H1 (cell line): Measurements from ENCODE around the gene PMS2.

Experiments
- BRCA1 ChIP-seq: IDR thresholded peaks from 2 replicates; pipeline ENCODE4 v1.6.1; 2012; ENCODE audit warnings: low read depth, low read length, improper control_type of control experiment
- CEBPB ChIP-seq: IDR thresholded peaks from 2 replicates; pipeline ENCODE4 v1.6.1; 2012; ENCODE audit warnings: low read depth, low read length
- CHD2 ChIP-seq: IDR thresholded peaks from 2 replicates; pipeline ENCODE4 v1.6.1; 2012; ENCODE audit warnings: low read length, improper control_type of control experiment
- CHD7 ChIP-seq: fragments of 300-600 bp; sonication (generic); IDR thresholded peaks from 2 replicates; pipeline ENCODE4 v1.7.1; 2012; ENCODE audit warnings: low read length, moderate library complexity, mild to moderate bottlenecking, inconsistent platforms; ENCODE audit not compliant: insufficient replicate concordance
- CTCF ChIP-seq, 3 experiments: IDR thresholded peaks; 1 replicate in 2 of 3; 2 replicates in 1 of 3; pipeline versions ENCODE4 v1.5.1 to v1.6.1; 2011; ENCODE audit warnings: low read length in 3 of 3, mild to moderate bottlenecking in 3 of 3, inconsistent platforms in 2 of 3, low read depth in 1 of 3, moderate library complexity in 1 of 3; ENCODE audit not compliant: insufficient read depth in 1 of 3; ENCODE audit errors: control extremely low read depth in 1 of 3
- EP300 ChIP-seq, 2 experiments: IDR thresholded peaks; 1 replicate in 1 of 2; 2 replicates in 1 of 2; pipeline ENCODE4 v1.6.1; 2011 to 2012; ENCODE audit warnings: low read depth in 2 of 2, low read length in 2 of 2, mild to moderate bottlenecking in 2 of 2, borderline replicate concordance in 1 of 2, inconsistent platforms in 1 of 2, moderate library complexity in 1 of 2
- EZH2 ChIP-seq: fragments of 200-600 bp; sonication (generic); IDR thresholded peaks from 2 replicates; pipeline ENCODE4 v1.7.1; 2012; ENCODE audit warnings: low read depth, mild to moderate bottlenecking, moderate library complexity, low read length, inconsistent platforms; ENCODE audit not compliant: severe bottlenecking
- GABPA ChIP-seq: IDR thresholded peaks from 2 replicates; pipeline ENCODE4 v1.6.1; 2011; ENCODE audit warnings: mild to moderate bottlenecking, low read length, moderate library complexity, borderline replicate concordance; ENCODE audit not compliant: insufficient read depth
- JUND ChIP-seq: IDR thresholded peaks from 2 replicates; pipeline ENCODE4 v1.6.1; 2011; ENCODE audit warnings: mild to moderate bottlenecking, improper control_type of control experiment, low read length
- KDM1A ChIP-seq: fragments of 200-600, 300-600 bp; sonication (generic); IDR thresholded peaks from 2 replicates; pipeline ENCODE4 v1.7.1; 2016; ENCODE audit warnings: mild to moderate bottlenecking, low read length, borderline replicate concordance
- RXRA ChIP-seq: IDR thresholded peaks from 2 replicates; pipeline ENCODE4 v1.6.1; 2011; ENCODE audit warnings: low read depth, mild to moderate bottlenecking, low read length, moderate library complexity; ENCODE audit not compliant: insufficient read depth
- SP1 ChIP-seq: IDR thresholded peaks from 2 replicates; pipeline ENCODE4 v1.6.1; 2011; ENCODE audit warnings: low read depth, low read length
- ZNF274 ChIP-seq: IDR thresholded peaks from 2 replicates; pipeline ENCODE4 v1.7.0; 2012; ENCODE audit warnings: low read length, borderline replicate concordance; ENCODE audit errors: extremely low read depth

- TF ChIP-seq CHD7 (no peak), SP1 (no peak), CTCF (IDR thresholded peaks at IDR 0.05; ENCODE audit: control extremely low read depth in 1 of 3, insufficient read depth in 1 of 3, low read depth in 1 of 3, low read length in 3 of 3) (no peak), EP300 (IDR thresholded peaks at IDR 0.05; ENCODE audit: borderline replicate concordance in 1 of 2, low read depth in 2 of 2, low read length in 2 of 2) (no peak), ZNF274 (no peak), JUND (no peak), CHD2 (no peak), BRCA1 (no peak), RXRA (no peak), GABPA (no peak), KDM1A (no peak), EZH2 (no peak), CEBPB (no peak)
Observed at GRCh38 chr7:6022707-6023106, 13.9 kb upstream of the PMS2 start.
